Esophagus (tissue), 2 donors: ENCODE measurements around the gene KPTN. TPM values are rescaled to one million over a fixed set of nuclear protein-coding genes. Genes with fewer than 3 reads are reported as not detected.
A peak's percentile ranks its signal among the peaks of the same experiment; 100 is the strongest.
"Not testable (repeated sequence)": the region's sequence is repeated elsewhere in the genome, so short reads cannot be mapped to it uniquely, and the experiment has no call there.

Source experiments
- H3K27ac ChIP-seq, 2 donors: one replicate each; pipeline ENCODE4 v1.5.1; 2013; ENCODE audit warnings: low read depth in 2 of 2, mild to moderate bottlenecking in 2 of 2, inconsistent platforms in 1 of 2, low read length in 1 of 2, moderate library complexity in 1 of 2
- H3K27me3 ChIP-seq, 2 donors: one replicate each; pipeline ENCODE4 v1.6.1; 2013; ENCODE audit warnings: low read length in 2 of 2, control low read depth in 1 of 2, mild to moderate bottlenecking in 1 of 2; ENCODE audit not compliant: insufficient read depth in 2 of 2, control insufficient read depth in 1 of 2
- H3K36me3 ChIP-seq, 2 donors: one replicate each; pipeline ENCODE4 v1.6.1; 2013; ENCODE audit warnings: low read length in 1 of 2; ENCODE audit not compliant: control insufficient read depth in 2 of 2, insufficient read depth in 2 of 2
- H3K4me1 ChIP-seq, 2 donors: one replicate each; pipeline ENCODE4 v1.6.1; 2013; ENCODE audit warnings: low read length in 1 of 2; ENCODE audit not compliant: control insufficient read depth in 2 of 2, insufficient read depth in 2 of 2
- H3K4me3 ChIP-seq, 2 donors: one replicate each; pipeline ENCODE4 v1.5.1; 2013; ENCODE audit warnings: low read length in 2 of 2, mild to moderate bottlenecking in 2 of 2, low read depth in 1 of 2, moderate library complexity in 1 of 2
- H3K9me3 ChIP-seq, 2 donors: one replicate each; pipeline ENCODE4 v1.6.1; 2013; ENCODE audit warnings: mild to moderate bottlenecking in 2 of 2, low read depth in 1 of 2, low read length in 1 of 2, moderate library complexity in 1 of 2; ENCODE audit not compliant: control insufficient read depth in 2 of 2, insufficient read depth in 1 of 2
- WGBS, 2 donors: extraction: QIAGEN DNeasy Blood & Tissue Kit; methylation state at CpG; one replicate each; pipeline ENCODE4 v1.1.7; 2013; 5-methylcytosine and 5-hydroxymethylcytosine counted together
- polyA plus RNA-seq, 2 donors: library from polyadenylated mRNA; stranded (reverse); fragments of 200-250 nt; gene quantifications; one replicate each; pipeline ENCODE4 v1.2.3, GENCODE V29; 2013
- donor health status: healthy with polysubstance abuse.
- donor health status: Bipolar disorder and iron deficiency.

The KPTN gene
- polyA plus RNA-seq, 2 donors = 10.8 to 17.2 TPM

DNA sequence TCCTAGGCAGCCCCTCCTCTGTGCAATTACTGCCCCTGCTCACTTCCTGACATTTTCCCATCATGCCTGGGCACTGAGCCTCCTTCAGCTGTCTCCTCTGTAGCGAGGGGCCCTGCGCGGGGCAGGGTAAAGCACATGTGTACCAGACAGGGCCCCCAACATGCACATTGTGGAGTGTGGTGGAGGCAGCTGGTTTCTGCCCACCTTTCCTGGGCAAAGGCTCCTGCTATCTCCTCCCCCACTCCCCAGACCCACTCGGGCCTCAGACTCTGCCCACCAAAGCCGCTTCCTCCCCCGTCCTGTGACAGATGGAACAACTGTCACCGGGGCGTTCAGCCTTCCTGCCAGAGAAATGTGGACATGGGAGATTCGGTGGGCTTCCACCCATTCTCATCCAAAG is 2.9 kb upstream of the KPTN start:
- WGBS, 2 donors = 75 to 80% methylated on average over 9 of the region's 9 CpGs
- Histone ChIP-seq H3K4me3 (no peak overlapping the region), H3K4me1 (peaks cover 0 to 8% of the 10 kb centered on the region in 2 donors), H3K27me3 (no peaks in the 10 kb centered on the region), H3K27ac (no peak overlapping the region), H3K36me3 (peaks cover 13 to 23% of the 10 kb centered on the region in 2 donors), H3K9me3 (no peaks in the 10 kb centered on the region)

DNA sequence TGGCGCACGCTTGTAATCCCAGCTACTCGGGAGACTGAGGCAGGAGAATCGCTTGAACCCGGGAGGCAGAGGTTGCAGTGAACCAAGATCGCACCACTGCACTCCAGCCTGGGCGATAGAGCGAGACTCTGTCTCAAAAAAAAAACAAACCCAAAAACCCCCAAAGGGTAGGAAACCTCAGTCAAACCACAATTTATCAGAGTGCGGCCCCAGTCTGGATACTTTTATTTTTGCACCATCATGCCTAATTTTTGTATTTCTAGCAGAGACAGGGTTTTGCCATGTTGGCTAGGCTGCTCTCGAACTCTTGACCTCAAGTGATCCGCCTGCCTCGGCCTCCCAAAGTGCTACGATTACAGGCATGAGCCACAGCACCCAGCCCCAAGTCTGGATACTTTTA is 2.2 kb upstream of the KPTN start:
- H3K27ac ChIP-seq, H3K9me3 ChIP-seq, H3K4me3 ChIP-seq, H3K4me1 ChIP-seq, H3K27me3 ChIP-seq: not testable (repeated sequence)
- WGBS, 2 donors = 82 to 85% methylated on average over 13 of the region's 13 CpGs
- peaks cover 13 to 17% of the 10 kb centered on the region in 2 donors for H3K36me3 ChIP-seq

DNA sequence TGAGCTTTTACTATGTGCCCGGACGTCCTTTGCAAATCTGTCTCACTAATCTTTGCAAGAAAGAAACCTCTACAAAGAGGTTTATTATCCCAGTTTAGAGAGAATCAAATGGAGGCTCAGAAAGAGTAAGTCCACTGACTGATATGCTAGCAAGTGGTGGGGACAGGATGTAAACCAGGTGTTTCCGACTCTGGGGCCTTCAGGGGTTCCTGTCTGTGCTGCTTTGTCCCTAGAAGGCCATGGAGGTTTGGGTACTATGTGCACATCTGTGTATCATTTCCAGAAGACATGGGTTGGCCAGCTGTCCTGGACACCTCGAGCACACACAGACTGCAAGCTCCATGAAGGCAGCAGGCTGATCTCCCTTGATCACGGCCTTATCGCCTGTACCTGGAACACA is 1.2 kb upstream of the KPTN start:
- 78 to 87% methylated on average over 6 of the region's 6 CpGs for WGBS, 2 donors
- Histone ChIP-seq H3K36me3 (peaks cover 12 to 13% of the 10 kb centered on the region in 2 donors), H3K4me3 (no peak overlapping the region), H3K9me3 (no peaks in the 10 kb centered on the region), H3K27me3 (no peaks in the 10 kb centered on the region), H3K27ac (no peak overlapping the region), H3K4me1 (peaks cover 0 to 10% of the 10 kb centered on the region in 2 donors)

DNA sequence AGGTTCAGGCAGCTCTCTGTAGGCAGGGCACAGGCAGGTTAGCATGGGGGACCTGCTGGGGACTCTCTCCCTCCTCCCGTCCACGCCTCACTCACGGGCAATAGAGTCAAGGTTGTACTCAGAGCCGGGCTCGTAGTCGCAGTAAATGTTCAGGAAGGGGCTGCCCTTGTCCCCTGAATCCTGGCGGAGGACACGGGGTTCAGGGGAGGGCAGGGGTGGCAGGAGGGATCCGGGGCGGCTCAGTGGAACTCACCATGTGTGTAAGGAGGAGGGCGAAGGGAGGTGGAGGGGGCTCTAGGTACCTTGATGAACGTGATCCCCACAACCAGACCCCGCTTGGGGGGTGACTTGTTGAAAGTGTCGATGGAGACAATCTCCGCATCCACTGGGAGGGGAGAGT is 819 bp downstream of the KPTN start:
- 88 to 91% methylated on average over 15 of the region's 15 CpGs for WGBS, 2 donors
- H3K36me3 ChIP-seq = peaks cover 2 to 6% of the 10 kb centered on the region in 2 donors

DNA sequence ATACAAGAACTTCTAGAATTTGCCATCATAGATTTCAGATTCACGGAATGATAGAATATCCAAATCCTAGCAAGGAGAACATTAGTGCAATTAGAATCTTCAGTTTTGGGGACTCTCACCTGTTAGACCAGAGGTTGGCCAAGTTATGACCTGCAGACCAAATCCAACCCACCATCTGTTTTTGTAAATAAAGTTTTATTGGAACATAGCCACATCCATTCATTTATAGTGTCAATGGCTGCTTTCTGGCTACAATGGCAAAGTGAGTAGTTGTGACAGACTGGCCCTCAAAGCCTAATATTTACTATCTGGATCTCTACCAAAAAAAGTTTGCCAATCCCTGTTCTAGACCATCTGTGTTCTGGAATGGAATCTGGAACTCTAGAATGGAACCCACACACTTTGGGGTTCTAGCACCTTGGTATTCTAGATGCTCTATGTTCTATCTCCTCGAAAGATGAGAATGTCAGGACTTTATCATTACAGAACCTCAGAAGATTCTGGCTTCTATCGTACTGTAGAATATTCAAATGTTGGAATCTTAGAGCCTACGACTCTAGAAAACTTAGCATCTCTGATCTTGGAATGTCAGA is 2.5 kb downstream of the KPTN start:
- H3K27ac ChIP-seq = no peak overlapping the region
- H3K27me3 ChIP-seq = no peaks in the 10 kb centered on the region
- peaks cover 0 to 1% of the 10 kb centered on the region in 2 donors for H3K36me3 ChIP-seq
- peaks cover 0 to 11% of the 10 kb centered on the region in 2 donors for H3K4me1 ChIP-seq
- no peak overlapping the region for H3K4me3 ChIP-seq
- 97% methylated on average over 4 of the region's 4 CpGs for WGBS, 2 donors
- no peaks in the 10 kb centered on the region for H3K9me3 ChIP-seq

More for the DNA sequence above, 819 bp downstream of the KPTN start:
- Histone ChIP-seq H3K4me1 (peaks cover 0 to 11% of the 10 kb centered on the region in 2 donors), H3K27me3 (no peaks in the 10 kb centered on the region), H3K9me3 (no peaks in the 10 kb centered on the region), H3K4me3 (peak overlapping the region in 1 of 2 donors; percentile 71), H3K27ac (no peak overlapping the region)

DNA sequence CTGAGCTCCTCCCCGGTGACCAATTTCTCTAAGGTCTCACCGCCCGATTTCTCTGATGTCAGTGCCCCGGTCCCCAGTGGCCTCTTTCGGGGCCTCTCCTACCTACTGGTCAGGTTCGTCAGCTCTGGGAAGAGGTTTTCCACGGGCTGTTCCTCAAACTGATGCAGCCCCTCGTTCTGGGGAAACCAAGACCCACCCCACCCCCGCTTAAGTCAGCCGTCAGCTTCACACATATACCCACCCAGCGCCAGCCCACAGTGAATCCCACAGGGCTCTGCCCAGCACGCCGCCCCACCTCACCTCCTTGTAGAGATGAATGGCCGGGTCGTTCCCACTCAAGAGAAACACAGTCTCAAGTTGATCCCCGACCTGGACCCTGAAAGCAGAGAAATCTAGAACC is 3.4 kb downstream of the KPTN start:
- WGBS, 2 donors = 87 to 89% methylated on average over 16 of the region's 16 CpGs
- no peak overlapping the region for H3K4me3 ChIP-seq
- peaks cover 0 to 11% of the 10 kb centered on the region in 2 donors for H3K4me1 ChIP-seq
- H3K27ac ChIP-seq = no peak overlapping the region
- H3K36me3 ChIP-seq = peaks cover 0 to 2% of the 10 kb centered on the region in 2 donors
- no peaks in the 10 kb centered on the region for H3K9me3 ChIP-seq
- H3K27me3 ChIP-seq = no peaks in the 10 kb centered on the region

DNA sequence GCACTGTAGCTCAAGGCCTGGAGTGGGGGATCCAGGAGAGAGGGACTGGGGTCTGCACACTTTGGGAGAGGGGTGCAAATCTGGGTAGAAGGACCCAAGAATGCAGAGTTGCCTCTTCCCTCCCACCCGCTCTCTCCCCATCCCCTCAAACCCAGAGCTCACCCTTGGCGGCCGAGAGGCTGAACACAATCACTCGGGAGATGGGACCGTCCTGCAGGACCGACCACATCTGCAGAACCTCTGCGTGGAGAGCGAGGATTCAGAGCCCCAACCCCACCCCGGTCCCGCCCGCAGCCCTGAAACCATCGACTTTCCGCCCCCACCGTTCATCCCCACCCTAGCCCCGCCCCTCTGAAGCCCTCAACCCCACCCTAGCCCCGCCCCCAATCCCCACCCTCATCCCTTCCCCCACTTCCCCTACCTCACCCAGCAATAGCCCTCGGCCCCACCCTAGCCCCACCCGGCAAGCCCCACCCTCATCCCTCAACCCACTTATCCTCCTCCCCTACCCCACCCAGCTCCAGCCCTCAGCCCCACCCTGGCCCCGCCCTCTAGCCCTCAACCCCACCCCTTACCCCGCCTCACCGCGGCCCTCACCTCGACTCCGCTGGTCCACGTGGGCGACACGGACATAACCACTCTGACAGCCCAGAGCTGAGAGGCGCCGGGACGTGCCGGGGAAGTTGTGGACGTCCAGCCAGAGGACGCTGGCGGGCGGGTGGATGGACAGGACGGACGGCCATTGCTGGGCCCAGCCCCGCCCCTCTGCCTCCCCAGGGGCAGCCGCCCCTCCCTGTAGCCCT is 4.1 kb downstream of the KPTN start:
- H3K4me1 ChIP-seq = peaks cover 0 to 11% of the 10 kb centered on the region in 2 donors
- 22 to 29% methylated on average over 35 to 39 of the region's 39 CpGs for WGBS, 2 donors
- H3K27ac ChIP-seq = no peak overlapping the region
- H3K36me3 ChIP-seq = peaks cover 0 to 2% of the 10 kb centered on the region in 2 donors
- no peaks in the 10 kb centered on the region for H3K27me3 ChIP-seq
- H3K9me3 ChIP-seq = no peaks in the 10 kb centered on the region
- H3K4me3 ChIP-seq = no peak overlapping the region

DNA sequence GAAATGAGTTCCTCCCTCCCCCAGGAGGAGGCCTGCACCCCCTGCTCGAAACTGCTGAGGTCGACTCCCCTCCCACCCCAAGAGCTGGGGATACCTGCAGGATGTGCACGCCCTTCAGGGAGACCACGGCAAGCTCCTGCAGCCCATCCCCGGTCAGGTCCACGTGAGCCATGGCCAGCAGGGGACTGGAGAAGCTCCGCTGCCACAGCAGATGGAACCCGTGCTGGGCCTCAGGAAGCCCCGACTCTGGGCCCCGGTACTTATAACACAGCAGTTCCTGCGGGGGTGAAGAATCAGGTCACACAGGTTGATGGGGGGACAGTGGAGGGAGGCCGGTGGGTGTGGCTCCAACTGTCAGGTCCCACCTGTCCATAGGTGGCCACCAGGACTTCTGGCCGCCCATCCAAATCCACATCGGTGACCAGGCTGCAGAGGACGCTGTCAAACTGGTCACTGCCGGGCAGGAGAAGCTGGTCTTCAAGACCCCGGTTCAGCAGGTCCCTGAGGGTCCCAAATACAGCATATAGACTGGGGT is 7.5 kb downstream of the KPTN start:
- WGBS, 2 donors = 85 to 88% methylated on average over 17 of the region's 17 CpGs
- H3K9me3 ChIP-seq = peaks cover 0 to 2% of the 10 kb centered on the region in 2 donors
- no peak overlapping the region for H3K27ac ChIP-seq
- H3K27me3 ChIP-seq = no peaks in the 10 kb centered on the region
- peaks cover 0 to 3% of the 10 kb centered on the region in 2 donors for H3K4me1 ChIP-seq
- peaks cover 0 to 2% of the 10 kb centered on the region in 2 donors for H3K36me3 ChIP-seq
- H3K4me3 ChIP-seq = no peak overlapping the region

DNA sequence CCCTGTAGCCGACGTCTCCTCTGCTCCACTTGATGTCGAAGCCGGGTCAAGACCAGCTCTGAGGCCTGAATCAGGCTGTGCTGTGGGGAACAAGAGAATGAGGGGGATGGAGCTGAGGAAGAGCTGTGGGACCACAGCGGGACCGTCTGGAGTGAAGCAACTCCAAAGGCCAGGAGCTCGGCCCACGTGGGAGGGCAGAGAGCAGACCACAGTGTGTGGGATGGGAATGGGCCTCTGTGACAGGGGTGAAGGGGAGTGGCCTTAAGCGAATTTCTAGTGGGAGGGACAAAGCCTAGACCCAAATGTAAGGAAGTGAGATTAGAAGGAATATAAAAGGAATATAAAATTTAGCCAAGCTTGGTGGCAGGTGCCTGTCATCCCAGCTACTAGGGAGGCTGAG is 8.6 kb downstream of the KPTN start:
- Histone ChIP-seq H3K36me3 (peaks cover 0 to 2% of the 10 kb centered on the region in 2 donors), H3K9me3 (peaks cover 0 to 2% of the 10 kb centered on the region in 2 donors), H3K27ac (no peak overlapping the region), H3K27me3 (peaks cover 0 to 3% of the 10 kb centered on the region in 2 donors), H3K4me3 (no peak overlapping the region), H3K4me1 (peaks cover 0 to 3% of the 10 kb centered on the region in 2 donors)
- WGBS, 2 donors = 82 to 87% methylated on average over 9 of the region's 9 CpGs
